Heart left ventricle (tissue), 16 donors: Measurements from ENCODE around the gene MGARP. TPM values are rescaled to one million over a fixed set of nuclear protein-coding genes. Genes with fewer than 3 reads are reported as not detected.

Experiments
- ATAC-seq, 4 donors: fragments of 200-7000 bp; cut with Tn5 transposase; one replicate each; pipeline ENCODE4 v1.9.1; 2020 to 2022; ENCODE audit warnings: moderate library complexity in 4 of 4, mild to moderate bottlenecking in 3 of 4, moderate number of reproducible peaks in 1 of 4
- DNase-seq, 5 donors: peaks; one replicate each; pipeline ENCODE4 v3.0.0-alpha.2; 2020
- H3K27ac ChIP-seq, 12 donors: fragments of 200-600 bp; sonication (generic) in 4 of 12; one replicate each; pipeline versions ENCODE4 v1.5.0 to v1.8.0; 2016 to 2022; ENCODE audit warnings: mild to moderate bottlenecking in 2 of 12
- H3K27me3 ChIP-seq, 9 donors: fragments of 200-600 bp; sonication (generic) in 2 of 9; one replicate each; pipeline versions ENCODE4 v1.5.1 to v1.8.0; 2016 to 2022; ENCODE audit warnings: mild to moderate bottlenecking in 3 of 9
- H3K36me3 ChIP-seq, 9 donors: fragments of 200-600 bp; sonication (generic) in 2 of 9; one replicate each; pipeline versions ENCODE4 v1.5.0 to v1.8.0; 2018 to 2022; ENCODE audit warnings: mild to moderate bottlenecking in 2 of 9
- H3K4me1 ChIP-seq, 12 donors: fragments of 200-600 bp; sonication (generic) in 4 of 12; one replicate each; pipeline versions ENCODE4 v1.5.0 to v1.8.0; 2016 to 2022; ENCODE audit warnings: mild to moderate bottlenecking in 3 of 12
- H3K4me3 ChIP-seq, 12 donors: fragments of 200-600 bp; sonication (generic) in 4 of 12; one replicate each; pipeline versions ENCODE4 v1.5.0 to v1.8.0; 2017 to 2022; ENCODE audit warnings: mild to moderate bottlenecking in 9 of 12, moderate library complexity in 4 of 12
- H3K9me3 ChIP-seq, 12 donors: fragments of 200-600 bp; sonication (generic) in 4 of 12; one replicate each; pipeline versions ENCODE4 v1.5.0 to v1.8.0; 2016 to 2022; ENCODE audit warnings: mild to moderate bottlenecking in 1 of 12
- CTCF ChIP-seq, 12 donors: fragments of 200-600 bp; sonication (generic) in 4 of 12; IDR thresholded peaks; one replicate each; pipeline versions ENCODE4 v1.5.0 to v1.8.0; 2018 to 2022; ENCODE audit warnings: antibody characterized with exemption in 12 of 12, mild to moderate bottlenecking in 5 of 12
- POLR2A ChIP-seq, 2 donors: fragments of 450-650 bp; IDR thresholded peaks; one replicate each; pipeline ENCODE4 v1.6.1; 2017; ENCODE audit warnings: antibody characterized with exemption in 2 of 2, mild to moderate bottlenecking in 2 of 2, moderate library complexity in 2 of 2
- WGBS, 4 donors: extraction: QIAGEN DNeasy Blood & Tissue Kit in 2 of 4; methylation state at CpG; one replicate each; pipeline versions ENCODE4 v1.1.5 to v1.1.7; 2013 to 2018; 5-methylcytosine and 5-hydroxymethylcytosine counted together
- intact Hi-C, 10 donors: fragments of 100-400 bp; cut with DNase I; formaldehyde crosslinking; loops; one replicate each; pipeline versions ENCODE4 v1.11.1 to v1.14.2; 2022
- polyA plus RNA-seq, 2 donors: library from polyadenylated mRNA; stranded (reverse); fragments of 200-250 nt; gene quantifications; one replicate each; pipeline ENCODE4 v1.2.3, GENCODE V29; 2013
- total RNA-seq, 9 donors: library from RNA; depleted of rRNA in 2 of 9; stranded (reverse); fragments of >200 nt in 2 of 9; fragmentation: NEBNext Ultra II Directional in 3 of 9; extraction: Animal tissue kit (Norgen Biotek cat#: 25700) in 3 of 9; gene quantifications; one replicate each; pipeline versions ENCODE4 v1.1.0 to v1.2.4, GENCODE V29; 2016 to 2023
- donor health status: ischemic (EF 13 %, LVEDD 7.1; RV severe dilation, severe dysfunction).
- donor health status: healthy with polysubstance abuse.
- donor health status: DM: no; HTN: yes; CAD: no.
- donor health status: DM: no; HTN: no; CAD: no.
- donor health status: ischemic (EF 25% LVEDD 6.9; RV normal size, moderate dysfunction).
- donor health status: ischemic (EF 25% LVEDD 5.7; RV mildly dilated, moderate dysfunction).
- donor health status: healthy.
- donor health status: DM: yes; HTN: yes; CAD: no.
- donor health status: ischemic (EF 35%, LVEDD 5.7; RV mildly dilated, moderate dysfunction).
- donor health status: nonischemic (EF 11% LVEDD 7.7; RV severe dilation, severe dysfunction).
- donor health status: DM: yes; HTN: yes; CAD: no.
- donor health status: PGD.
- donor health status: ischemic (EF 29% LVEDD 5.4; RV normal size, mild dysfunction).
- donor health status: nonischemic (EF 23%, LVEDD 6.1; RV moderate dilation, normal function).

The MGARP gene
- total and polyA plus RNA-seq, 11 donors, result 0.48 to 7.8 (median 0.98) TPM

GRCh38 chr4:139282065-139282720 is 2.2 kb upstream of the MGARP start:
- ATAC-seq (no peak), DNase-seq (no peak)
- H3K4me1 ChIP-seq, result peaks cover 0 to 18% (median 6%) of the 10 kb centered on the region in 12 donors
- WGBS, 4 donors, result 72 to 83% (median 74%) methylated on average over 7 of the region's 7 CpGs
- no peak overlapping the region for H3K27ac ChIP-seq
- H3K27me3 ChIP-seq, result peaks cover 0 to 33% (median 8%) of the 10 kb centered on the region in 9 donors
- TF ChIP-seq CTCF (IDR thresholded peaks at IDR 0.05) (no peak), POLR2A (IDR thresholded peaks at IDR 0.05) (no peak)
- peaks cover 0 to 11% (median 0%) of the 10 kb centered on the region in 12 donors for H3K9me3 ChIP-seq
- H3K36me3 ChIP-seq, result peaks cover 0 to 5% (median 0%) of the 10 kb centered on the region in 9 donors
- intact Hi-C loops, result loop anchor here in 3 of 10 donors (5.0 to 10.0 kb wide), 3 partner anchors 55 to 177 kb away; no protein-coding TSS in a partner anchor
- H3K4me3 ChIP-seq, result no peak overlapping the region

- peak in 1 of 5 donors; percentile 33 for DNase-seq
- Histone ChIP-seq H3K9me3 (peaks cover 0 to under 1% (median 0%) of the 10 kb centered on the region in 12 donors), H3K4me1 (peaks cover 0 to 18% (median 6%) of the 10 kb centered on the region in 12 donors), H3K27me3 (peaks cover 0 to 44% (median 10%) of the 10 kb centered on the region in 9 donors), H3K36me3 (no peaks in the 10 kb centered on the region), H3K27ac (peak overlapping the region in 2 of 12 donors; percentile 8), H3K4me3 (peak overlapping the region in 11 of 12 donors; percentile 31 to 63 (median 56))
- no peak for TF ChIP-seq CTCF (IDR thresholded peaks at IDR 0.05)
- no peak for TF ChIP-seq POLR2A (IDR thresholded peaks at IDR 0.05)
- intact Hi-C loops, result no loop called here
- 20 to 32% (median 24%) methylated on average over 36 to 40 of the region's 40 CpGs for WGBS, 4 donors
- peak in 3 of 4 donors; percentile 48 to 58 (median 50) for ATAC-seq
Observed at GRCh38 chr4:139278912-139279759, 889 bp downstream of the MGARP start.

GRCh38 chr4:139278485-139278884 is 1.5 kb downstream of the MGARP start:
- H3K27ac ChIP-seq, result no peak overlapping the region
- no peak for ATAC-seq
- TF ChIP-seq POLR2A (IDR thresholded peaks at IDR 0.05) (no peak), CTCF (IDR thresholded peaks at IDR 0.05) (no peak)
- no peaks in the 10 kb centered on the region for H3K36me3 ChIP-seq
- H3K4me3 ChIP-seq, result peak overlapping the region in 10 of 12 donors; percentile 31 to 63 (median 56)
- peaks cover 0 to 18% (median 6%) of the 10 kb centered on the region in 12 donors for H3K4me1 ChIP-seq
- DNase-seq, result no peak
- intact Hi-C loops, result no loop called here
- H3K9me3 ChIP-seq, result no peaks in the 10 kb centered on the region
- H3K27me3 ChIP-seq, result peaks cover 0 to 44% (median 10%) of the 10 kb centered on the region in 9 donors
- WGBS, 4 donors, result 72 to 85% (median 78%) methylated on average over 16 of the region's 16 CpGs

- H3K4me3 ChIP-seq, result no peak overlapping the region
- intact Hi-C loops, result no loop called here
- H3K4me1 ChIP-seq, result peaks cover 0 to 17% (median 6%) of the 10 kb centered on the region in 12 donors
- H3K27ac ChIP-seq, result no peak overlapping the region
- WGBS, 4 donors, result 89 to 96% (median 94%) methylated on average over 4 of the region's 4 CpGs
- ATAC-seq (no peak), DNase-seq (no peak)
- no peak for TF ChIP-seq CTCF (IDR thresholded peaks at IDR 0.05)
- TF ChIP-seq POLR2A (IDR thresholded peaks at IDR 0.05), result no peak
- peaks cover 0 to 41% (median 10%) of the 10 kb centered on the region in 9 donors for H3K27me3 ChIP-seq
- no peaks in the 10 kb centered on the region for H3K9me3 ChIP-seq
- H3K36me3 ChIP-seq, result no peaks in the 10 kb centered on the region
Observed at GRCh38 chr4:139275281-139275735, 4.7 kb downstream of the MGARP start.
